ENCODE data around the gene GPR142. TPM values are rescaled to one million over a fixed set of nuclear protein-coding genes. Genes with fewer than 3 reads are reported as not detected.

The GPR142 gene
- total and polyA plus RNA-seq, 2 of the 13 experiments (the other 11 are each of a cell fraction or from before 2014, with no cell fraction given): not detected

DNA sequence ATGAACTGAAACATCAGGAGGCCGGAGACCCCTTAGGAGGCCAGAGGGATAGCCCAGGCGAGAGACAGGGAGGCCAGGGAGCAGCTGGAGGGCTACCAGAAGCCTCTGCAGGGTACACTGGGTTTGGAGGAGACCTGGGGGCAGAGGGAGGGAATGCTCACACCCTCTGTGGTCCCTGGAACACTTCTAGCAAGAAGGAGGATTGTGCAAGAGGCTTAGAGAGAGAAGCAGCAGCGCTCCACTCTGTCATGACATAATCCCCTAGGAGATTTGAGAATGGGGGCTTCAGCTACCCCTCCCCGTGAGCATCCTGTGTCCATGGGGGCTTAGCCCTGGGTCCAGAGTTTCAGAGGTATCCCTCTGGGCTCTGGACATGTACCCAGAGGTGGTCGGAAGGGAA lies 15.8 kb downstream of the GPR142 start:
- no peaks in the 10 kb centered on the region for H3K79me2 ChIP-seq (ENCODE audit: insufficient read depth, low read length)
- no peaks in the 10 kb centered on the region for H3K36me3 ChIP-seq (replicated peaks in 1 of 2; ENCODE audit: control insufficient read depth in 1 of 2, insufficient read depth in 2 of 2, low read length in 2 of 2)
- FAIRE-seq (no peak), ATAC-seq (no peak), DNase-seq (ENCODE audit: low spot score) (no peak)
- no peaks in the 10 kb centered on the region for H3K9me3 ChIP-seq (ENCODE audit: low read length)
- H4K20me1 ChIP-seq (ENCODE audit: insufficient read depth, low read length): no peaks in the 10 kb centered on the region
- H2AFZ ChIP-seq (ENCODE audit: low read length): no peak overlapping the region
- ChIA-PET POLR2A (no interaction called here), CTCF (ENCODE audit: low intra/inter-chr PET ratio, low total read pairs) (no interaction called here)
- H3K27ac ChIP-seq (ENCODE audit: extremely low read length, insufficient read depth, low read length): no peak overlapping the region
- WGBS (ENCODE audit: low lambda C conversion rate): 37% methylated on average over 5 of the region's 5 CpGs
- no peak overlapping the region for H3K9ac ChIP-seq (ENCODE audit: insufficient read depth, low read depth, low read length)
- in situ Hi-C loops (cut with HindIII; ENCODE audit: extremely low pct_ligation_motif_present, low pct_unique_long_range_greater_than_20kb): no loop called here
- BruUV-seq (replicated peaks): no TSS peak
- H3K27me3 ChIP-seq (ENCODE audit: control insufficient read depth in 1 of 2, insufficient read depth in 2 of 2, low read length in 2 of 2): peaks cover 2 to 4% of the 10 kb centered on the region in 2 experiments; a peak in 2 of 5 replicates
- TF ChIP-seq ZMAT3 (CRISPR knock-in tag; conservative IDR thresholded peaks at IDR 0.05) (no peak), CEBPB (IDR thresholded peaks at IDR 0.05; ENCODE audit: borderline replicate concordance, low read depth, low read length) (peak; percentile 71), PITX1 (CRISPR knock-in tag; IDR thresholded peaks at IDR 0.05) (no peak), HMG20B (CRISPR knock-in tag; conservative IDR thresholded peaks at IDR 0.05) (no peak)
- TF ChIP-seq, protein P1, sequence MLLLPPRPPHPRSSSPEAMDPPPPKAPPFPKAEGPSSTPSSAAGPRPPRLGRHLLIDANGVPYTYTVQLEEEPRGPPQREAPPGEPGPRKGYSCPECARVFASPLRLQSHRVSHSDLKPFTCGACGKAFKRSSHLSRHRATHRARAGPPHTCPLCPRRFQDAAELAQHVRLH (CRISPR knock-in tag; IDR thresholded peaks at IDR 0.05; ENCODE audit: borderline replicate concordance, low read depth): no peak
- TF ChIP-seq, protein P2, sequence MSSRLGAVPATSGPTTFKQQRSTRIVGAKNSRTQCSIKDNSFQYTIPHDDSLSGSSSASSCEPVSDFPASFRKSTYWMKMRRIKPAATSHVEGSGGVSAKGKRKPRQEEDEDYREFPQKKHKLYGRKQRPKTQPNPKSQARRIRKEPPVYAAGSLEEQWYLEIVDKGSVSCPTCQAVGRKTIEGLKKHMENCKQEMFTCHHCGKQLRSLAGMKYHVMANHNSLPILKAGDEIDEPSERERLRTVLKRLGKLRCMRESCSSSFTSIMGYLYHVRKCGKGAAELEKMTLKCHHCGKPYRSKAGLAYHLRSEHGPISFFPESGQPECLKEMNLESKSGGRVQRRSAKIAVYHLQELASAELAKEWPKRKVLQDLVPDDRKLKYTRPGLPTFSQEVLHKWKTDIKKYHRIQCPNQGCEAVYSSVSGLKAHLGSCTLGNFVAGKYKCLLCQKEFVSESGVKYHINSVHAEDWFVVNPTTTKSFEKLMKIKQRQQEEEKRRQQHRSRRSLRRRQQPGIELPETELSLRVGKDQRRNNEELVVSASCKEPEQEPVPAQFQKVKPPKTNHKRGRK (CRISPR knock-in tag; IDR thresholded peaks at IDR 0.05): no peak
- TF ChIP-seq, protein P3, sequence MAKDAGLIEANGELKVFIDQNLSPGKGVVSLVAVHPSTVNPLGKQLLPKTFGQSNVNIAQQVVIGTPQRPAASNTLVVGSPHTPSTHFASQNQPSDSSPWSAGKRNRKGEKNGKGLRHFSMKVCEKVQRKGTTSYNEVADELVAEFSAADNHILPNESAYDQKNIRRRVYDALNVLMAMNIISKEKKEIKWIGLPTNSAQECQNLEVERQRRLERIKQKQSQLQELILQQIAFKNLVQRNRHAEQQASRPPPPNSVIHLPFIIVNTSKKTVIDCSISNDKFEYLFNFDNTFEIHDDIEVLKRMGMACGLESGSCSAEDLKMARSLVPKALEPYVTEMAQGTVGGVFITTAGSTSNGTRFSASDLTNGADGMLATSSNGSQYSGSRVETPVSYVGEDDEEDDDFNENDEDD (CRISPR knock-in tag; IDR thresholded peaks at IDR 0.05; ENCODE audit: borderline replicate concordance): no peak
- H3K4me1 ChIP-seq (ENCODE audit: insufficient read depth, low read length): peaks cover 30% of the 10 kb centered on the region
- H3K4me2 ChIP-seq (ENCODE audit: low read depth, low read length): no peak overlapping the region
- no peak overlapping the region for H3K4me3 ChIP-seq (replicated peaks in 1 of 3; ENCODE audit: insufficient read depth in 1 of 3, low read depth in 2 of 3, low read length in 3 of 3)
- intact Hi-C loops (cut with micrococcal nuclease; ENCODE audit: unreplicated experiment): no loop called here

Data from HepG2 (cell line).